ENCODE data around the gene TFF2. TPM values are rescaled to one million over a fixed set of nuclear protein-coding genes. Genes with fewer than 3 reads are reported as not detected.

The TFF2 gene
- total RNA-seq, 2 donors from 2014 or later: not detected

DNA sequence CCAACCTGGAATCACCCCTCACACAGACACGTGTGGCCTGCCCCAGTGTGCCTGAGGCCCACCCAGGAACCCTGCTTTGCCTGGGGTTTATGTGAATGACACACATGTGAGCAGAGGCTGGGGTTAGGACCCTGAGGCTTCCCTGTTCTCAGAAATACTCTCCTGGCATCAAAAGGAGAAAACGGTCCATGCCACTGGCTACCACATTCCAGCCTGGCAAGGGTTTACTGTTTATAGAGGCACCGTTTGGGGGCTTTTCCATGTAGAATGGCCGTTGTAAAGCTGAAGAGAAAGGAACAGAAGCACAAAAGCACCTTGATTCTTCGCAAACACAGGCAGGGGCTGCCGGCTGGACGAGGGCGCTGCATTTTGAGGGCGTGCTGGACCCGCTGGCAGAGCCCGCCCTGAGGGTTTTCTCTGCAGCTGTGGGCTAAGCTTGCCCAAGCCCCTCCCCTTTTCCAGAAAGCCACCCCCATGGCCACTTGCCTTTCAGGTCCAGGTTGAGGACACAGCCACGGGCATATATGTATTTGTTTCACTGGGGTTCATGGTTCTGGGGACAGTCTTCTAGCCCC lies 48.6 kb downstream of the TFF2 start:
- H3K9me3 Mint-ChIP-seq: no peaks in the 10 kb centered on the region
- H3K27ac Mint-ChIP-seq: no peak overlapping the region
- no peaks in the 10 kb centered on the region for H3K36me3 Mint-ChIP-seq
- H3K4me1 Mint-ChIP-seq (ENCODE audit: low read depth in 2 of 2): peaks cover 0 to 3% of the 10 kb centered on the region in 2 donors
- ATAC-seq (no peak), DNase-seq (ENCODE audit: low spot score) (peak; percentile 20)
- no peak overlapping the region for H3K4me3 Mint-ChIP-seq
- peaks cover 7 to 10% of the 10 kb centered on the region in 2 donors for H3K27me3 Mint-ChIP-seq

DNA sequence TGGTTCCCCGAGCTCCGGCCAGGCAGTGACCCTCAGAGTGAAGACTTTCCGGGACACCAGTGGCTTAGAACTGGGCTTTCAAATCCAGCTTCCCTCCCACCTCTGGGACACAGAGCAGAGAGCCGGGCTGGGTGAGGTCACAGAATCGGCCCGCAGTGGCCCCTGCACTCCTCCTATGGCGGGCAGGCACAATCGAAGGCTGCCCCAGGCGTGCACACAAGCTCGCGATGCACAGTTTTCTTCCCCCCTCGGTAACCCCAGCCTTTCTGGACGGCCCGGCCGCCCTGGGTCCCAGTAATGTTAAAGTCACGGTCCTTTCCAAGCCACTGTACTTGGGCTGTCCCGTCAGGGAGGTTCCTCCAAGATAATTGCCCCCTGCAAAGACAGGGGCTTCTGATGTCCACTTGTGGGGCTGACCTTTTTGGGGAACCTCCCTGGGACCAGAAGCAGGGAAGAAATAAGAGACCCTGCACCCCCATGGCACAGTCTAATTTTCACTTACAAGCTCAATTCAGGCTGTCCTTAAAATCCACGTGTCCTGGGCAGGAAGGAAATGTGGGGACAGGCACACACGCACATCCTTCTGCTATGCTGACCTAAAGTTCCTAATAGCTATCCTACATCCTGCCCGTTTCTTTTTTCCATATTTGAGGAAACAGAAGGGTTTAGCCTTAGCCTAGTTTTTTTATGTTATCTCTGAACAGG lies 49.3 kb downstream of the TFF2 start:
- no peak for ATAC-seq
- DNase-seq (ENCODE audit: low spot score): peak; percentile 58
- no peaks in the 10 kb centered on the region for H3K9me3 Mint-ChIP-seq
- H3K4me1 Mint-ChIP-seq (ENCODE audit: low read depth in 2 of 2): peaks cover 0 to 3% of the 10 kb centered on the region in 2 donors
- peaks cover under 1 to 5% of the 10 kb centered on the region in 2 donors for H3K27me3 Mint-ChIP-seq
- no peaks in the 10 kb centered on the region for H3K36me3 Mint-ChIP-seq
- no peak overlapping the region for H3K4me3 Mint-ChIP-seq
- no peak overlapping the region for H3K27ac Mint-ChIP-seq

DNA sequence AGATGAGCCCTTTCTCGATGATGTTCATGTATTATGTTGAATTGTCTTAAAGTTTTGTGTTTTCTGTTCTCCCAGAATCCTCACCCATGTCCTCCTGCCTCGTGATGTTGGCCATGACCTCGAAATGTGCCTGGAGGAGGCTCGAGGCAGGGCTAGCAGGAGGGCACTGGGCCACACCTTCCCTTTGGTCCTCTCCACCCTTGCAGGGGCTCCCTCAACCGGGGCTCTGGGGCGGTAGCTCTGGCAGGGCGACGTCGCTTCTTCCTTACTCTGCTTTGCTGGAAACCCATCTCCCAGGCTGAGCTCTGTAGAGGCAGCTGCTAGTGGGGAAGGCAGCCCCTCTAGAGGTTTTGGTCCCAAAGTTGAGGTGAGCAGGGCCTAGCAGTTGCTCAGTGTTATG lies 49.8 kb downstream of the TFF2 start:
- Mint-ChIP-seq H3K9me3 (no peaks in the 10 kb centered on the region), H3K4me3 (no peak overlapping the region), H3K4me1 (ENCODE audit: low read depth in 2 of 2) (peaks cover 0 to 3% of the 10 kb centered on the region in 2 donors), H3K36me3 (no peaks in the 10 kb centered on the region), H3K27me3 (peaks cover 0 to 4% of the 10 kb centered on the region in 2 donors), H3K27ac (no peak overlapping the region)
- ATAC-seq: no peak
- no peak for DNase-seq (ENCODE audit: low spot score)

DNA sequence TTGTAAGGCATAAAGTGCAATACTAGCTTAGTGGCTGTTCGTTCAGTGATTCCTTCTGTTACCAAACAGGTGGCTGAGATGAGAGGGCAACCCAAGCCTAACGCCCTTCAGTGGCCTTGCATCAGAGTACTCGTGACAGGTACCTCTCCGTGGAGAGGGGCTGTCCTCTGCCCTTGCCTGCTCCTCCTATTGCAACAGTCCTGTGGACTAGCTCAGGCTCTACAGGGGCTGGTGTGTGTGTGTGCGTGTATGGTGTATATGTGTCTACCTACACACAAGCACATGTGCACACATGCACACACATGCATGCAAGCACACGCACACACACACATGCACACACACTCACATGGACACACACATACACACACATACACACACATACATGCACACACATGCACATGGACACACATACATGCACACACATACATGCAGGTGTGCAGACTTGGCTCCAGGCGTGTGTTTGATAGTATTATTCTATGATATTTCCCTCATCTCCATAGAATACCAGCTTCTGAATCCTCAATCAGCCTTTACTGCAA lies 50.7 kb downstream of the TFF2 start:
- H3K36me3 Mint-ChIP-seq: no peaks in the 10 kb centered on the region
- no peak overlapping the region for H3K4me3 Mint-ChIP-seq
- peaks cover 0 to 3% of the 10 kb centered on the region in 2 donors for H3K4me1 Mint-ChIP-seq (ENCODE audit: low read depth in 2 of 2)
- peaks cover 0 to 4% of the 10 kb centered on the region in 2 donors for H3K27me3 Mint-ChIP-seq
- DNase-seq (ENCODE audit: low spot score) (no peak), ATAC-seq (no peak)
- no peaks in the 10 kb centered on the region for H3K9me3 Mint-ChIP-seq
- H3K27ac Mint-ChIP-seq: no peak overlapping the region

GRCh38 chr21:42299324-42300044 lies 51.3 kb downstream of the TFF2 start:
- DNase-seq (ENCODE audit: low spot score) (no peak), ATAC-seq (peak in 1 of 2 donors; percentile 36)
- no peak overlapping the region for H3K4me3 Mint-ChIP-seq
- H3K36me3 Mint-ChIP-seq: no peaks in the 10 kb centered on the region
- peaks cover 0 to 6% of the 10 kb centered on the region in 2 donors for H3K27me3 Mint-ChIP-seq
- peaks cover 0 to 3% of the 10 kb centered on the region in 2 donors for H3K4me1 Mint-ChIP-seq (ENCODE audit: low read depth in 2 of 2)
- H3K27ac Mint-ChIP-seq: no peak overlapping the region
- H3K9me3 Mint-ChIP-seq: no peaks in the 10 kb centered on the region

DNA sequence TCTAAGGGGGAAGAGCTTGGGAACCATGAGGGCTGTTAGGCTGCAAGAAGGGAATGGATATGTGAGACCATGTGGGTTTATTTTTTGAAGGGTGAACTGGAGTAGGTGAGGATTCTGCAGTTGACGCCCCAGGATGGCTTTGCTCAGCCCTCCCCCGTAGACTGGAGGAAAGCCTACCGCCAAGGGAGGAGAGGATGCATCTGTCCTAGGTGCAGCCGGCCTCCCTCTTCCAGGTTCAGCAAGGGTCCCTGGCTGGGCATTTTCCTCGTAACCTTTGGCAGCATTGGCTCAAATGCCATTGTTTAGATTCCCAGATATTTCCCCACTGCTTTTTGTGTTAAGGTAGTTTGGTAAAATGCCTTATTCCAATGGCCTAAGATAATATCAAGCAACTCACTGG lies 52.1 kb downstream of the TFF2 start:
- H3K4me3 Mint-ChIP-seq: no peak overlapping the region
- no peak overlapping the region for H3K27ac Mint-ChIP-seq
- ATAC-seq: no peak
- H3K27me3 Mint-ChIP-seq: peaks cover 0 to 2% of the 10 kb centered on the region in 2 donors
- H3K4me1 Mint-ChIP-seq (ENCODE audit: low read depth in 2 of 2): peaks cover 0 to 3% of the 10 kb centered on the region in 2 donors
- H3K36me3 Mint-ChIP-seq: no peaks in the 10 kb centered on the region
- no peak for DNase-seq (ENCODE audit: low spot score)
- no peaks in the 10 kb centered on the region for H3K9me3 Mint-ChIP-seq

DNA sequence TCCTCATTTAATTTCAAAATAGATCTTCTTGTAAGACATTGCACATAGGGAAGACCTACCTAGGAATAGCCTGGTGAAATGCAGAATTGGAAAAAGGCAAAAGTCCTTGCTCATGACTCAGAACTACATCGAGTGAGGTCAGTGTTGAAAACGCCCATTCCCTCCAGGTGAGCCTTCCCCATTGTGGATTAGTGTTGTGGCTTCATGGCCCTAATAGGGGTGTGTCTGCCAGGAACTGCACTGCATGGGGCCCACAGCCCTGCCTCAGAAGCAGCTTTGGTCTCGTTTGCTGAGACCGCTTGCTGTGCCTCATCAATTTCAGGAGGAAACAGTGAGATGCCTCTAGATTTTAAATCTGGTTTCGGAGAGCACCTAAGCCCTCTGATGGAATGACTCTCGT lies 52.6 kb downstream of the TFF2 start:
- H3K4me3 Mint-ChIP-seq: no peak overlapping the region
- peaks cover 0 to 2% of the 10 kb centered on the region in 2 donors for H3K27me3 Mint-ChIP-seq
- ATAC-seq (no peak), DNase-seq (ENCODE audit: low spot score) (no peak)
- no peaks in the 10 kb centered on the region for H3K36me3 Mint-ChIP-seq
- no peaks in the 10 kb centered on the region for H3K9me3 Mint-ChIP-seq
- H3K27ac Mint-ChIP-seq: no peak overlapping the region
- peaks cover 0 to 3% of the 10 kb centered on the region in 2 donors for H3K4me1 Mint-ChIP-seq (ENCODE audit: low read depth in 2 of 2)

- H3K9me3 Mint-ChIP-seq: no peaks in the 10 kb centered on the region
- H3K4me1 Mint-ChIP-seq (ENCODE audit: low read depth in 2 of 2): peaks cover 0 to 3% of the 10 kb centered on the region in 2 donors
- H3K27me3 Mint-ChIP-seq: peaks cover 0 to 2% of the 10 kb centered on the region in 2 donors
- ATAC-seq (no peak), DNase-seq (ENCODE audit: low spot score) (no peak)
- no peaks in the 10 kb centered on the region for H3K36me3 Mint-ChIP-seq
- no peak overlapping the region for H3K4me3 Mint-ChIP-seq
- no peak overlapping the region for H3K27ac Mint-ChIP-seq
Measured at GRCh38 chr21:42297377-42297776, 53.4 kb downstream of the TFF2 start.

DNA sequence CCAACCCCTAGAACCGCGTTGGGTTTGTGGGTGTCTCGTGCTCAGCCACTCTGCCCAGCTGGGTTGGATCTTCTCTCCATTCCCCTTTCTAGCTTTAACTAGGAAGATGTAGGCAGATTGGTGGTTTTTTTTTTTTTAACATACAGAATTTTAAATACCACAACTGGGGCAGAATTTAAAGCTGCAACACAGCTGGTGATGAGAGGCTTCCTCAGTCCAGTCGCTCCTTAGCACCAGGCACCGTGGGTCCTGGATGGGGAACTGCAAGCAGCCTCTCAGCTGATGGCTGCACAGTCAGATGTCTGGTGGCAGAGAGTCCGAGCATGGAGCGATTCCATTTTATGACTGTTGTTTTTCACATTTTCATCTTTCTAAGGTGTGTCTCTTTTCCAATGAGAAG lies 54.3 kb downstream of the TFF2 start:
- no peak overlapping the region for H3K27ac Mint-ChIP-seq
- DNase-seq (ENCODE audit: low spot score) (no peak), ATAC-seq (no peak)
- peaks cover 0 to 2% of the 10 kb centered on the region in 2 donors for H3K27me3 Mint-ChIP-seq
- no peaks in the 10 kb centered on the region for H3K9me3 Mint-ChIP-seq
- H3K4me3 Mint-ChIP-seq: no peak overlapping the region
- peaks cover 0 to 3% of the 10 kb centered on the region in 2 donors for H3K4me1 Mint-ChIP-seq (ENCODE audit: low read depth in 2 of 2)
- H3K36me3 Mint-ChIP-seq: no peaks in the 10 kb centered on the region

Other genes starting within 250 kb of the TFF2 start
- gene ABCG1, start 131.9 kb downstream of the TFF2 start, total RNA-seq: 1 to 10 TPM; 3.1 to 3.5 TPM
- not detected for gene TFF3, start 35.6 kb downstream of the TFF2 start, total RNA-seq
- not detected for gene TFF1, start 15.5 kb upstream of the TFF2 start, total RNA-seq
- 1 to 10 TPM in 1 of 2 donors, under 1 TPM in 1; 0.19 to 8.4 TPM for gene TMPRSS3, start 45.1 kb upstream of the TFF2 start, total RNA-seq
- gene UBASH3A, start 52.9 kb upstream of the TFF2 start, total RNA-seq: 1 to 10 TPM; 1.7 to 9.2 TPM
- under 1 TPM in 1 of 2 donors, not detected in 1; 0.25 TPM for gene RSPH1, start 145.2 kb upstream of the TFF2 start, total RNA-seq
- gene SLC37A1, start 162.9 kb upstream of the TFF2 start, total RNA-seq: 10 to 100 TPM; 17.2 to 22.5 TPM

Measured in natural killer cell treated with Interleukin-12 subunit alpha and Interleukin-12 subunit beta and Interleukin-15 and Interleukin-18, amount 100 ng/mL, for 72 hours (primary cell).